Neural cell (in vitro differentiated cells): ENCODE measurements around the gene TBCEL. TPM values are rescaled to one million over a fixed set of nuclear protein-coding genes. Genes with fewer than 3 reads are reported as not detected.

Experiments
- H2AFZ ChIP-seq: fragments of 200-600, 300-800 bp; sonication (generic), shearing (Covaris generic); 2 replicates; pipeline ENCODE4 v1.6.0; 2014; ENCODE audit warnings: low read depth, mild to moderate bottlenecking, antibody characterized with exemption, low read length, moderate library complexity
- H3F3A ChIP-seq: fragments of 200-600 bp; shearing (Covaris generic); 2 replicates; pipeline ENCODE4 v1.6.1; 2016; ENCODE audit warnings: mild to moderate bottlenecking, moderate library complexity, mixed read lengths, antibody characterized with exemption, low read length; ENCODE audit not compliant: insufficient read depth, poor library complexity, severe bottlenecking
- H3K27ac ChIP-seq: fragments of 200-600, 300-800 bp; sonication (generic), shearing (Covaris generic); 2 replicates; pipeline ENCODE4 v1.5.1; 2014; ENCODE audit warnings: mild to moderate bottlenecking, low read length, moderate library complexity
- H3K27me3 ChIP-seq: fragments of 300-800, 200-600 bp; sonication (generic), shearing (Covaris generic); 2 replicates; pipeline ENCODE4 v1.6.0; 2014; ENCODE audit warnings: mild to moderate bottlenecking, low read depth, low read length, moderate library complexity; ENCODE audit not compliant: insufficient read depth
- H3K36me3 ChIP-seq: fragments of 300-800, 200-600 bp; sonication (generic), shearing (Covaris generic); 2 replicates; pipeline ENCODE4 v1.5.1; 2014; ENCODE audit warnings: mild to moderate bottlenecking, antibody characterized with exemption, low read length, moderate library complexity; ENCODE audit not compliant: insufficient read depth
- H3K4me2 ChIP-seq: fragments of 300-800, 200-600 bp; sonication (generic), shearing (Covaris generic); 2 replicates; pipeline ENCODE4 v1.6.0; 2014; ENCODE audit warnings: mild to moderate bottlenecking, low read length
- H3K4me3 ChIP-seq: fragments of 300-800, 200-600 bp; sonication (generic), shearing (Covaris generic); 2 replicates; pipeline ENCODE4 v1.5.1; 2014; ENCODE audit warnings: mild to moderate bottlenecking, low read length, moderate library complexity
- H3K79me2 ChIP-seq: fragments of 200-600 bp; shearing (Covaris generic); replicated peaks from 2 replicates; pipeline ENCODE4 v1.6.0; 2014; ENCODE audit warnings: mild to moderate bottlenecking, low read length, moderate library complexity; ENCODE audit not compliant: insufficient read depth
- H3K9ac ChIP-seq: fragments of 300-800, 200-600 bp; sonication (generic), shearing (Covaris generic); 2 replicates; pipeline ENCODE4 v1.6.1; 2016; ENCODE audit warnings: mild to moderate bottlenecking, low read length, mixed read lengths
- H3K9me2 ChIP-seq: fragments of 200-600 bp; shearing (Covaris generic); 2 replicates; pipeline ENCODE4 v1.6.1; 2016; ENCODE audit warnings: mild to moderate bottlenecking, low read length, mixed read lengths; ENCODE audit not compliant: insufficient read depth
- H3K9me3 ChIP-seq: fragments of 200-600, 300-800 bp; sonication (generic), shearing (Covaris generic); 2 replicates; pipeline ENCODE4 v1.6.1; 2016; ENCODE audit warnings: mild to moderate bottlenecking, mixed run types, low read length, moderate library complexity, mixed read lengths
- H4K20me1 ChIP-seq: fragments of 200-600 bp; shearing (Covaris generic); 2 replicates; pipeline ENCODE4 v1.6.1; 2016; ENCODE audit warnings: mild to moderate bottlenecking, mixed run types; ENCODE audit not compliant: insufficient read depth
- CTCF ChIP-seq: fragments of 450-650 bp; IDR thresholded peaks from 2 replicates; pipeline ENCODE4 v1.5.1; 2014; ENCODE audit warnings: antibody characterized with exemption, mild to moderate bottlenecking, moderate library complexity; ENCODE audit not compliant: poor library complexity, severe bottlenecking
- EP300 ChIP-seq: fragments of 450-650 bp; conservative IDR thresholded peaks from 2 replicates; pipeline ENCODE4 v1.6.1; 2014; ENCODE audit warnings: antibody characterized with exemption, mild to moderate bottlenecking, moderate library complexity; ENCODE audit not compliant: poor library complexity, severe bottlenecking
- EZH2 ChIP-seq: fragments of 200-600, 300-800 bp; shearing (Covaris generic), sonication (generic); IDR thresholded peaks from 2 replicates; pipeline ENCODE4 v1.6.1; 2014; ENCODE audit warnings: antibody characterized with exemption, low read length, borderline replicate concordance, mild to moderate bottlenecking; ENCODE audit not compliant: insufficient read depth, poor library complexity, severe bottlenecking
- MXI1 ChIP-seq: fragments of 450-650 bp; conservative IDR thresholded peaks from 2 replicates; pipeline ENCODE4 v1.6.1; 2014; ENCODE audit warnings: antibody characterized with exemption, mild to moderate bottlenecking; ENCODE audit not compliant: poor library complexity, severe bottlenecking
- POLR2AphosphoS5 ChIP-seq: IDR thresholded peaks from 2 replicates; pipeline ENCODE4 v1.6.1; 2012
- RAD21 ChIP-seq: fragments of 450-650 bp; conservative IDR thresholded peaks from 2 replicates; pipeline ENCODE4 v1.6.1; 2014; ENCODE audit warnings: antibody characterized with exemption, mild to moderate bottlenecking, moderate library complexity
- REST ChIP-seq: IDR thresholded peaks from 2 replicates; pipeline ENCODE4 v1.6.1; 2012; ENCODE audit warnings: borderline replicate concordance
- SMC3 ChIP-seq: fragments of 450-650 bp; conservative IDR thresholded peaks from 2 replicates; pipeline ENCODE4 v1.6.1; 2014; ENCODE audit warnings: antibody characterized with exemption, mild to moderate bottlenecking, moderate library complexity; ENCODE audit not compliant: poor library complexity
- TAF1 ChIP-seq: IDR thresholded peaks from 2 replicates; pipeline ENCODE4 v1.6.1; 2012; ENCODE audit warnings: low read depth
- polyA plus RNA-seq: library from polyadenylated mRNA; depleted of rRNA; stranded (reverse); fragments of >200 nt; gene quantifications from 2 replicates; pipeline ENCODE4 v1.2.3, GENCODE V29; 2014

Gene TBCEL
- polyA plus RNA-seq, 1 donor from 2014 or later = 13.5 TPM

- Histone ChIP-seq H2AFZ (no peak overlapping the region), H3K9me3 (no peaks in the 10 kb centered on the region), H3K27ac (no peak overlapping the region), H3K79me2 (no peaks in the 10 kb centered on the region), H3K36me3 (peaks cover 5% of the 10 kb centered on the region), H3K27me3 (no peaks in the 10 kb centered on the region), H3K4me2 (no peak overlapping the region), H3K4me3 (no peak overlapping the region), H4K20me1 (no peaks in the 10 kb centered on the region), H3K9me2 (no peaks in the 10 kb centered on the region), H3F3A (no peaks in the 10 kb centered on the region), H3K9ac (no peak overlapping the region)
- TF ChIP-seq SMC3 (no peak), POLR2AphosphoS5 (no peak), REST (no peak), EZH2 (no peak), RAD21 (no peak)
Measured at GRCh38 chr11:121082219-121082618, 58.3 kb downstream of the TBCEL start.

- no peaks in the 10 kb centered on the region for H3K79me2 ChIP-seq
- peaks cover 9% of the 10 kb centered on the region for H3K36me3 ChIP-seq
- no peaks in the 10 kb centered on the region for H3K27me3 ChIP-seq
- H2AFZ ChIP-seq = no peak overlapping the region
- no peak overlapping the region for H3K4me2 ChIP-seq
- H3F3A ChIP-seq = no peaks in the 10 kb centered on the region
- no peak overlapping the region for H3K4me3 ChIP-seq
- TF ChIP-seq MXI1 (no peak), EP300 (no peak), POLR2AphosphoS5 (no peak), RAD21 (no peak), EZH2 (no peak), REST (no peak), CTCF (no peak), TAF1 (no peak), SMC3 (no peak)
- H4K20me1 ChIP-seq = no peaks in the 10 kb centered on the region
- no peak overlapping the region for H3K27ac ChIP-seq
- no peaks in the 10 kb centered on the region for H3K9me2 ChIP-seq
- H3K9ac ChIP-seq = no peak overlapping the region
- H3K9me3 ChIP-seq = no peaks in the 10 kb centered on the region
Measured at GRCh38 chr11:121082670-121083069, 58.8 kb downstream of the TBCEL start.
